Measurements from ENCODE around the gene HSD3B2. TPM values are rescaled to one million over a fixed set of nuclear protein-coding genes. Genes with fewer than 3 reads are reported as not detected.

The HSD3B2 gene
- total and polyA plus RNA-seq, 2 of the 13 experiments (the other 11 are each of a cell fraction or from before 2014, with no cell fraction given) = 0.20 TPM; not detected in 1

GRCh38 chr1:119373465-119373864 is 41.5 kb upstream of the HSD3B2 start:
- Histone ChIP-seq H3K4me3 (replicated peaks in 1 of 3; ENCODE audit: insufficient read depth in 1 of 3, low read depth in 2 of 3, low read length in 3 of 3) (no peak overlapping the region), H3K27ac (ENCODE audit: extremely low read length, insufficient read depth, low read length) (no peak overlapping the region), H3K4me2 (ENCODE audit: low read depth, low read length) (no peak overlapping the region), H3K79me2 (ENCODE audit: insufficient read depth, low read length) (no peaks in the 10 kb centered on the region), H3K36me3 (replicated peaks in 1 of 2; ENCODE audit: control insufficient read depth in 1 of 2, insufficient read depth in 2 of 2, low read length in 2 of 2) (no peaks in the 10 kb centered on the region), H3K9me3 (ENCODE audit: low read length) (no peaks in the 10 kb centered on the region), H4K20me1 (ENCODE audit: insufficient read depth, low read length) (no peaks in the 10 kb centered on the region), H3K27me3 (ENCODE audit: control insufficient read depth in 1 of 2, insufficient read depth in 2 of 2, low read length in 2 of 2) (no peaks in the 10 kb centered on the region), H3K4me1 (ENCODE audit: insufficient read depth, low read length) (peaks cover 27% of the 10 kb centered on the region), H2AFZ (ENCODE audit: low read length) (no peak overlapping the region), H3K9ac (ENCODE audit: insufficient read depth, low read depth, low read length) (no peak overlapping the region)
- in situ Hi-C loops (cut with HindIII; ENCODE audit: extremely low pct_ligation_motif_present, low pct_unique_long_range_greater_than_20kb) (no loop called here), intact Hi-C loops (cut with micrococcal nuclease; ENCODE audit: unreplicated experiment) (loop anchor here (2.0 kb wide), 1 partner anchor 237 kb away; no protein-coding TSS in a partner anchor)
- CTCF ChIA-PET (ENCODE audit: low intra/inter-chr PET ratio, low total read pairs) = no interaction called here
- no peak for TF ChIP-seq PHF8 (CRISPR knock-in tag; IDR thresholded peaks at IDR 0.05)
- TF ChIP-seq SP4 (CRISPR knock-in tag; IDR thresholded peaks at IDR 0.05) = no peak
- TF ChIP-seq ZNF597 (CRISPR knock-in tag; IDR thresholded peaks at IDR 0.05) = no peak
- TF ChIP-seq FOXO4 (CRISPR knock-in tag; conservative IDR thresholded peaks at IDR 0.05) = no peak
- no peak for TF ChIP-seq TSC22D2 (CRISPR knock-in tag; IDR thresholded peaks at IDR 0.05; ENCODE audit: borderline replicate concordance)
- no peak for DNase-seq (ENCODE audit: low spot score)
- POLR2A ChIA-PET = no interaction called here
- no TSS peak for BruUV-seq (replicated peaks)
- ATAC-seq = no peak
- WGBS (ENCODE audit: low lambda C conversion rate) = 2% methylated on average over 2 of the region's 2 CpGs
- FAIRE-seq = no peak

GRCh38 chr1:119374208-119374874 is 40.6 kb upstream of the HSD3B2 start:
- no peak for TF ChIP-seq AGO1 (IDR thresholded peaks at IDR 0.05; ENCODE audit: low read depth, low read length, poor library complexity, severe bottlenecking)
- Histone ChIP-seq H3K36me3 (replicated peaks in 1 of 2; ENCODE audit: control insufficient read depth in 1 of 2, insufficient read depth in 2 of 2, low read length in 2 of 2) (no peaks in the 10 kb centered on the region), H2AFZ (ENCODE audit: low read length) (no peak overlapping the region), H3K4me1 (ENCODE audit: insufficient read depth, low read length) (peaks cover 21% of the 10 kb centered on the region), H3K79me2 (ENCODE audit: insufficient read depth, low read length) (no peaks in the 10 kb centered on the region), H3K4me2 (ENCODE audit: low read depth, low read length) (no peak overlapping the region), H3K4me3 (replicated peaks in 1 of 3; ENCODE audit: insufficient read depth in 1 of 3, low read depth in 2 of 3, low read length in 3 of 3) (no peak overlapping the region), H3K9ac (ENCODE audit: insufficient read depth, low read depth, low read length) (no peak overlapping the region), H4K20me1 (ENCODE audit: insufficient read depth, low read length) (no peaks in the 10 kb centered on the region), H3K9me3 (ENCODE audit: low read length) (no peaks in the 10 kb centered on the region), H3K27ac (ENCODE audit: extremely low read length, insufficient read depth, low read length) (no peak overlapping the region), H3K27me3 (ENCODE audit: control insufficient read depth in 1 of 2, insufficient read depth in 2 of 2, low read length in 2 of 2) (no peaks in the 10 kb centered on the region)
- DNase-seq (ENCODE audit: low spot score) = no peak
- POLR2A ChIA-PET = no interaction called here
- no peak for ATAC-seq
- 0% methylated on average over 4 of the region's 4 CpGs for WGBS (ENCODE audit: low lambda C conversion rate)
- CTCF ChIA-PET (ENCODE audit: low intra/inter-chr PET ratio, low total read pairs) = no interaction called here
- intact Hi-C loops (cut with micrococcal nuclease; ENCODE audit: unreplicated experiment) = no loop called here
- in situ Hi-C loops (cut with HindIII; ENCODE audit: extremely low pct_ligation_motif_present, low pct_unique_long_range_greater_than_20kb) = no loop called here
- no TSS peak for BruUV-seq (replicated peaks)
- FAIRE-seq = no peak

Data from HepG2 (cell line).